H1 (cell line): Measurements from ENCODE around the gene RARA. TPM values are rescaled to one million over a fixed set of nuclear protein-coding genes. Genes with fewer than 3 reads are reported as not detected.
"Not testable (repeated sequence)": the region's sequence is repeated elsewhere in the genome, so short reads cannot be mapped to it uniquely, and the experiment has no call there.

Source experiments
- CTCF ChIA-PET: fragments of 300-600 bp; sonication (Branson Sonifier 250); formaldehyde crosslinking; loops from one replicate; lab custom pipeline; 2021; ENCODE audit not compliant: partially characterized antibody; lab: Charles Lee
- POLR2A ChIA-PET: fragments of 300-600 bp; sonication (Branson Sonifier 250); formaldehyde crosslinking; loops from one replicate; lab custom pipeline; 2021; ENCODE audit warnings: inconsistent platforms; ENCODE audit not compliant: partially characterized antibody; lab: Charles Lee
- DNase-seq, 2 experiments: peaks; one replicate each; pipeline versions ENCODE4 v3.0.0 to v3.0.0-alpha.2; 2010 to 2022; ENCODE audit warnings: low spot score in 2 of 2, low read depth in 1 of 2, mixed read lengths in 1 of 2
- FAIRE-seq: peaks from 2 replicates; lab custom pipeline; 2011; peaks lifted over from hg19 to GRCh38; lab: Jason Lieb, UNC
- H2AFZ ChIP-seq: 2 replicates; pipeline ENCODE4 v1.8.1; 2012; ENCODE audit warnings: low read length, inconsistent platforms
- H2AK5ac ChIP-seq: 2 replicates; pipeline ENCODE4 v1.6.1; 2013; ENCODE audit warnings: low read depth, low read length
- H2BK120ac ChIP-seq: replicated peaks from 2 replicates; pipeline ENCODE3; 2013; ENCODE audit warnings: low read depth, low read length, inconsistent platforms
- H2BK12ac ChIP-seq: 2 replicates; pipeline ENCODE4 v1.6.1; 2013; ENCODE audit warnings: low read depth, low read length
- H2BK15ac ChIP-seq: 2 replicates; pipeline ENCODE4 v1.6.1; 2013; ENCODE audit warnings: low read length
- H2BK20ac ChIP-seq: 2 replicates; pipeline ENCODE4 v1.6.1; 2013; ENCODE audit warnings: low read length
- H2BK5ac ChIP-seq: 2 replicates; pipeline ENCODE4 v1.6.1; 2013; ENCODE audit warnings: low read depth, low read length
- H3K14ac ChIP-seq: 2 replicates; pipeline ENCODE4 v1.6.1; 2013; ENCODE audit warnings: inconsistent platforms; ENCODE audit not compliant: insufficient read length
- H3K18ac ChIP-seq: 2 replicates; pipeline ENCODE4 v1.6.1; 2013; ENCODE audit warnings: low read length; ENCODE audit errors: extremely low read depth
- H3K23ac ChIP-seq: 2 replicates; pipeline ENCODE4 v1.6.1; 2013; ENCODE audit warnings: inconsistent platforms; ENCODE audit not compliant: insufficient read length
- H3K23me2 ChIP-seq: 2 replicates; pipeline ENCODE4 v1.6.1; 2013; ENCODE audit warnings: low read depth, low read length
- H3K27ac ChIP-seq: 2 replicates; pipeline ENCODE4 v1.6.1; 2011; ENCODE audit warnings: low read depth, low read length, inconsistent platforms
- H3K27me3 ChIP-seq, 4 experiments: replicated peaks in 1 of 4; 1 replicate in 1 of 4; 2 replicates in 3 of 4; pipeline versions ENCODE4 v1.6.1 to v1.8.1; 2011 to 2013; ENCODE audit warnings: low read length in 3 of 4, mild to moderate bottlenecking in 3 of 4, inconsistent platforms in 2 of 4, mixed read lengths in 2 of 4, moderate library complexity in 1 of 4; ENCODE audit not compliant: control insufficient read depth in 3 of 4, insufficient read depth in 3 of 4; ENCODE audit errors: extremely low read depth in 1 of 4
- H3K36me3 ChIP-seq, 4 experiments: 2 replicates each; pipeline versions ENCODE4 v1.6.1 to v1.8.1; 2011 to 2013; ENCODE audit warnings: mild to moderate bottlenecking in 4 of 4, low read length in 3 of 4, moderate library complexity in 2 of 4, control low read depth in 1 of 4, inconsistent platforms in 1 of 4; ENCODE audit not compliant: insufficient read depth in 4 of 4, control insufficient read depth in 2 of 4
- H3K4ac ChIP-seq: replicated peaks from 2 replicates; pipeline ENCODE3; 2013; ENCODE audit warnings: low read length, low read depth, mixed read lengths, inconsistent platforms; ENCODE audit not compliant: insufficient read length
- H3K4me1 ChIP-seq, 4 experiments: replicated peaks in 1 of 4; 1 replicate in 1 of 4; 2 replicates in 3 of 4; pipeline versions ENCODE4 v1.6.1 to v1.8.1; 2011 to 2013; ENCODE audit warnings: low read length in 3 of 4, inconsistent platforms in 2 of 4, mixed read lengths in 1 of 4; ENCODE audit not compliant: insufficient read depth in 4 of 4, control insufficient read depth in 3 of 4
- H3K4me2 ChIP-seq, 2 experiments: 2 replicates each; pipeline versions ENCODE4 v1.6.1 to v1.8.1; 2011 to 2013; ENCODE audit warnings: low read depth in 2 of 2, low read length in 2 of 2, control low read depth in 1 of 2, inconsistent platforms in 1 of 2, mild to moderate bottlenecking in 1 of 2; ENCODE audit not compliant: insufficient read depth in 1 of 2
- H3K4me3 ChIP-seq, 4 experiments: fragments of 200-600, 300-600 bp in 1 of 4; sonication (generic), shearing (Covaris generic), sonication (Bioruptor Twin) in 1 of 4; 2 replicates each; pipeline versions ENCODE4 v1.5.1 to v1.8.1; 2011 to 2016; ENCODE audit warnings: low read length in 4 of 4, low read depth in 3 of 4, control low read depth in 2 of 4, inconsistent platforms in 2 of 4, mild to moderate bottlenecking in 2 of 4, mixed read lengths in 1 of 4, moderate library complexity in 1 of 4; ENCODE audit not compliant: insufficient read depth in 2 of 4; ENCODE audit errors: extremely low read depth in 1 of 4
- H3K56ac ChIP-seq: replicated peaks from 2 replicates; pipeline ENCODE3; 2013; ENCODE audit warnings: low read depth, mild to moderate bottlenecking, mixed read lengths, low read length, inconsistent platforms; ENCODE audit not compliant: insufficient read length
- H3K79me1 ChIP-seq: 2 replicates; pipeline ENCODE4 v1.6.1; 2013; ENCODE audit warnings: low read depth, low read length, control low read depth
- H3K79me2 ChIP-seq, 2 experiments: 2 replicates each; pipeline versions ENCODE4 v1.6.1 to v1.8.1; 2012 to 2013; ENCODE audit warnings: low read length in 2 of 2, mild to moderate bottlenecking in 2 of 2, inconsistent platforms in 1 of 2; ENCODE audit not compliant: insufficient read depth in 2 of 2, control insufficient read depth in 1 of 2
- H3K9ac ChIP-seq, 4 experiments: replicated peaks in 1 of 4; 1 replicate in 1 of 4; 2 replicates in 3 of 4; pipeline versions ENCODE4 v1.6.1 to v1.8.1; 2011 to 2013; ENCODE audit warnings: low read depth in 3 of 4, low read length in 3 of 4, control low read depth in 2 of 4, mild to moderate bottlenecking in 2 of 4, moderate library complexity in 2 of 4, inconsistent platforms in 1 of 4; ENCODE audit errors: extremely low read depth in 1 of 4
- H3K9me3 ChIP-seq, 2 experiments: 2 replicates each; pipeline versions ENCODE4 v1.6.1 to v1.8.1; 2012 to 2013; ENCODE audit warnings: mild to moderate bottlenecking in 2 of 2, moderate library complexity in 2 of 2, control low read depth in 1 of 2, inconsistent platforms in 1 of 2, low read depth in 1 of 2, low read length in 1 of 2, mixed read lengths in 1 of 2; ENCODE audit not compliant: insufficient read depth in 2 of 2
- H4K20me1 ChIP-seq, 2 experiments: replicated peaks in 1 of 2; 2 replicates each; pipeline versions ENCODE3 to v1.8.1; 2011 to 2013; ENCODE audit warnings: inconsistent platforms in 2 of 2, low read length in 2 of 2, mild to moderate bottlenecking in 1 of 2; ENCODE audit not compliant: insufficient read depth in 2 of 2, control insufficient read depth in 1 of 2
- H4K5ac ChIP-seq: 2 replicates; pipeline ENCODE4 v1.6.1; 2013; ENCODE audit warnings: low read length, low read depth, mixed read lengths, inconsistent platforms; ENCODE audit not compliant: insufficient read length
- H4K8ac ChIP-seq: 2 replicates; pipeline ENCODE4 v1.8.0; 2013; ENCODE audit warnings: mild to moderate bottlenecking, moderate library complexity, low read length, inconsistent platforms; ENCODE audit not compliant: insufficient read depth; ENCODE audit errors: extremely low read depth
- H4K91ac ChIP-seq: replicated peaks from 2 replicates; pipeline ENCODE3; 2013; ENCODE audit warnings: low read length, mixed read lengths, inconsistent platforms; ENCODE audit not compliant: insufficient read length
- WGBS, 2 experiments: shearing (Covaris generic) in 1 of 2; methylation state at CpG; one replicate each; pipeline versions ENCODE4 v1.1.6 to v1.1.7; 2013 to 2015; ENCODE audit warnings: low lambda C conversion rate in 2 of 2, mixed read lengths in 2 of 2, inconsistent platforms in 1 of 2, low coverage in 1 of 2, missing lambda C conversion rate in 1 of 2; ENCODE audit not compliant: insufficient replicate concordance in 2 of 2, insufficient coverage in 1 of 2, insufficient read length in 1 of 2; ENCODE audit errors: extremely low coverage in 1 of 2, missing lambda C conversion rate in 1 of 2; 5-methylcytosine and 5-hydroxymethylcytosine counted together
- polyA plus RNA-seq, 7 experiments: library from polyadenylated mRNA; depleted of rRNA in 3 of 7; stranded (reverse) in 5 of 7; unstranded in 2 of 7; fragments of >200 nt in 5 of 7; fragments of 200-250 nt in 2 of 7; gene quantifications; 1 replicate in 5 of 7; 2 replicates in 1 of 7; 4 replicates in 1 of 7; pipeline versions ENCODE4 v1.2.1 to v1.2.3, GENCODE V29; 2011 to 2013; ENCODE audit warnings: missing spikeins in 2 of 7, mixed read lengths in 2 of 7
- total RNA-seq: library from RNA; stranded (reverse); fragmentation: NEBNext Ultra II Directional; extraction: Animal tissue kit (Norgen Biotek cat#: 25700); gene quantifications from 2 replicates; pipeline ENCODE4 v1.2.1, GENCODE V29; 2021

The RARA gene
- total and polyA plus RNA-seq, 2 of the 8 experiments (the other 6 are each of a cell fraction or from before 2014, with no cell fraction given) = 4.4 to 16.5 TPM

DNA sequence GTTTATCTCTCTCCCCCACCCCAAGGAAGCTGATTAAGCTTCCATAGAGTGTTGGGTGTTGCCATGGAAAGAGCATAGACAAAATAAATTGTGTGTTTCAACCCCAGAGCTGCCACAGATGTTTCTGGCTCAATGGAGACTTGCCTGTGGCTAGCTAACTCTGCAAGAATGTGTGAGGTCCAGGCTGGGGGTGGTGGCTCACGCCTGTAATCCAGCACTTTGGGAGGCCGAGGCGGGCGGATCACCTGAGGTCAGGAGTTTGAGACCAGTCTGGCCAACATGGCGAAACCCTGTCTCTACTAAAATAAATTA, 4.5 kb upstream of the RARA start:
- not testable (repeated sequence) for H4K8ac ChIP-seq, FAIRE-seq, H3K4me3 ChIP-seq, H3K14ac ChIP-seq, H2AK5ac ChIP-seq, H2BK5ac ChIP-seq, H2BK15ac ChIP-seq, H3K27ac ChIP-seq, H3K79me2 ChIP-seq, H2BK12ac ChIP-seq, H3K4me2 ChIP-seq, H3K18ac ChIP-seq, H3K23me2 ChIP-seq, H2AFZ ChIP-seq, H3K79me1 ChIP-seq, H3K4ac ChIP-seq, H3K27me3 ChIP-seq, H2BK20ac ChIP-seq, H4K91ac ChIP-seq, DNase-seq, H3K56ac ChIP-seq, H4K5ac ChIP-seq, H3K9me3 ChIP-seq, H3K9ac ChIP-seq, H3K23ac ChIP-seq, H2BK120ac ChIP-seq
- Histone ChIP-seq H3K36me3 (peaks cover 22 to 49% (median 44%) of the 10 kb centered on the region in 4 experiments), H4K20me1 (peaks cover 10 to 11% of the 10 kb centered on the region in 2 experiments), H3K4me1 (peaks cover 14 to 19% (median 18%) of the 10 kb centered on the region in 4 experiments)
- ChIA-PET POLR2A (interaction anchor here (0.7 to 31.2 kb wide), 5 partner anchors 4 to 1810 kb away, joined by 3 to 570 read pairs (median 540); partner anchors contain the start of genes CDC6, GJD3 and RARA), CTCF (interaction anchor here (0.6 to 39.2 kb wide), 6 partner anchors 10 to 194 kb away, joined by 4 to 1198 read pairs (median 32); partner anchors contain the start of gene GJD3)
- 91% methylated on average over 5 of the region's 5 CpGs; no CpG with 5 or more reads in 1 of the 2 experiments for WGBS, 2 experiments

DNA sequence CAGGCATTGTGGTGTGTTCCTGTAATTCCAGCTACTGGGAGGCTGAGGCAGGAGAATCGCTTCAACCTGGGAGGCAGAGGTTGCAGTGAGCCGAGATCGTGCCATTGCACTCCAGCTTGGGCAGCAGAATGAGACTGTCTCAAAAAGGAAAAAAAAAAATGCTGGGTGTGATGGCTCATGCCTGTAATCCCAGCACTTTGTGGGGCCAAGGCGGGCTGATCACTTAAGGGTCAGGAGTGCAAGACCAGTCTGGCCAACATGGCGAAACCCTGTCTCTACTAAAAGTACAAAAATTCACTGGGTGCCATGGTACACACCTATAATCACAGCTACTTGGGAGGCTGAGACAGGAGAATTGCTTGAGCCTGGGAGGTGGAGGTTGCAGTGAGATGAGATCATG, 4.1 kb upstream of the RARA start:
- H2AK5ac ChIP-seq, H3K56ac ChIP-seq, H3K79me1 ChIP-seq, H2BK12ac ChIP-seq, H3K18ac ChIP-seq, H2BK15ac ChIP-seq, H3K4ac ChIP-seq, H4K8ac ChIP-seq, FAIRE-seq, H2BK120ac ChIP-seq, H3K9ac ChIP-seq, H3K23ac ChIP-seq, H4K5ac ChIP-seq, H2BK5ac ChIP-seq, DNase-seq, H2BK20ac ChIP-seq, H4K91ac ChIP-seq, H3K14ac ChIP-seq, H3K27me3 ChIP-seq, H3K27ac ChIP-seq, H3K9me3 ChIP-seq, H3K4me3 ChIP-seq, H3K4me2 ChIP-seq, H3K79me2 ChIP-seq, H3K23me2 ChIP-seq, H2AFZ ChIP-seq: not testable (repeated sequence)
- Histone ChIP-seq H3K36me3 (peaks cover 20 to 45% (median 41%) of the 10 kb centered on the region in 4 experiments), H4K20me1 (peaks cover 10 to 11% of the 10 kb centered on the region in 2 experiments), H3K4me1 (peaks cover 17 to 23% (median 20%) of the 10 kb centered on the region in 4 experiments)
- POLR2A ChIA-PET = interaction anchor here (0.7 to 31.2 kb wide), 5 partner anchors 3 to 1810 kb away, joined by 3 to 570 read pairs (median 540); partner anchors contain the start of genes CDC6, GJD3 and RARA
- CTCF ChIA-PET = interaction anchor here (0.6 to 39.2 kb wide), 9 partner anchors 10 to 193 kb away, joined by 3 to 1198 read pairs (median 8); partner anchors contain the start of gene GJD3
- WGBS, 2 experiments = 87% methylated on average over 5 of the region's 5 CpGs; no CpG with 5 or more reads in 1 of the 2 experiments
